GM23338 (cell line): ENCODE results near the gene CMTM2. TPM values are rescaled to one million over a fixed set of nuclear protein-coding genes. Genes with fewer than 3 reads are reported as not detected.
A peak's percentile ranks its signal among the peaks of the same experiment; 100 is the strongest.
"Not testable (repeated sequence)": the region's sequence is repeated elsewhere in the genome, so short reads cannot be mapped to it uniquely, and the experiment has no call there.

Source experiments
- ATAC-seq: fragments of 200-7000 bp; cut with Tn5 transposase; 3 replicates; pipeline ENCODE4 v1.9.1; 2020
- DNase-seq: peaks from one replicate; pipeline ENCODE4 v3.0.0-alpha.2; 2015; ENCODE audit warnings: low spot score
- H2AFZ ChIP-seq: fragments of 200-600 bp; sonication (generic); 2 replicates; pipeline ENCODE4 v1.8.0; 2016; ENCODE audit warnings: antibody characterized with exemption, mild to moderate bottlenecking, moderate library complexity
- H3F3A ChIP-seq: fragments of 200-600 bp; sonication (generic); replicated peaks from 2 replicates; pipeline ENCODE4 v1.8.0; 2017; ENCODE audit warnings: antibody characterized with exemption, mixed run types, low read depth
- H3K27ac ChIP-seq: fragments of 200-600 bp; sonication (generic); 2 replicates; pipeline ENCODE4 v1.6.1; 2016; ENCODE audit warnings: low read depth
- H3K27me3 ChIP-seq: fragments of 200-600 bp; sonication (generic); 2 replicates; pipeline ENCODE4 v1.8.0; 2016; ENCODE audit warnings: mild to moderate bottlenecking, mixed run types, moderate library complexity; ENCODE audit not compliant: insufficient read depth
- H3K36me3 ChIP-seq: fragments of 200-600 bp; sonication (generic); 2 replicates; pipeline ENCODE4 v1.8.0; 2016; ENCODE audit warnings: mild to moderate bottlenecking; ENCODE audit not compliant: insufficient read depth
- H3K4me1 ChIP-seq: fragments of 200-600 bp; sonication (generic); 2 replicates; pipeline ENCODE4 v1.8.0; 2016; ENCODE audit warnings: mild to moderate bottlenecking, moderate library complexity; ENCODE audit not compliant: insufficient read depth
- H3K4me2 ChIP-seq: fragments of 200-600 bp; sonication (generic); 2 replicates; pipeline ENCODE4 v1.7.1; 2017; ENCODE audit warnings: mixed run types
- H3K4me3 ChIP-seq: fragments of 200-600 bp; sonication (generic); 2 replicates; pipeline ENCODE4 v1.6.1; 2016; ENCODE audit warnings: mixed run types
- H3K79me2 ChIP-seq: fragments of 200-600 bp; sonication (generic); replicated peaks from 2 replicates; pipeline ENCODE4 v1.8.0; 2017; ENCODE audit warnings: mild to moderate bottlenecking; ENCODE audit not compliant: insufficient read depth
- H3K9me2 ChIP-seq: fragments of 200-600 bp; sonication (generic); 2 replicates; pipeline ENCODE4 v1.8.0; 2017; ENCODE audit not compliant: insufficient read depth
- H4K20me1 ChIP-seq: fragments of 200-600 bp; sonication (generic); replicated peaks from 2 replicates; pipeline ENCODE4 v1.8.0; 2017; ENCODE audit warnings: mild to moderate bottlenecking; ENCODE audit not compliant: insufficient read depth
- H3K27ac Mint-ChIP-seq: 2 replicates; pipeline ENCODE4 v1.8.0; 2020; ENCODE audit warnings: inconsistent platforms, mild to moderate bottlenecking, moderate library complexity, mixed read lengths
- H3K27me3 Mint-ChIP-seq: 3 replicates; pipeline ENCODE4 v1.8.0; 2022; ENCODE audit warnings: low read depth, mild to moderate bottlenecking, moderate library complexity, mixed read lengths, inconsistent platforms; ENCODE audit not compliant: insufficient read depth, poor library complexity
- H3K36me3 Mint-ChIP-seq: 3 replicates; pipeline ENCODE4 v1.8.0; 2021; ENCODE audit warnings: low read depth, mild to moderate bottlenecking, inconsistent platforms, moderate library complexity, mixed read lengths
- H3K4me1 Mint-ChIP-seq: 3 replicates; pipeline ENCODE4 v1.8.0; 2020; ENCODE audit warnings: mild to moderate bottlenecking, inconsistent platforms, mixed read lengths
- H3K4me3 Mint-ChIP-seq: 3 replicates; pipeline ENCODE4 v1.8.0; 2021; ENCODE audit warnings: moderate library complexity, mild to moderate bottlenecking, inconsistent platforms, mixed read lengths
- H3K9me3 Mint-ChIP-seq: 3 replicates; pipeline ENCODE4 v1.8.0; 2020; ENCODE audit warnings: moderate library complexity, mild to moderate bottlenecking, inconsistent platforms, mixed read lengths
- EZH2 ChIP-seq: fragments of 200-600 bp; sonication (generic); IDR thresholded peaks from one replicate; pipeline ENCODE4 v1.8.0; 2017; ENCODE audit warnings: antibody characterized with exemption, mild to moderate bottlenecking, low read depth; ENCODE audit not compliant: unreplicated experiment
- EZH2phosphoT487 ChIP-seq: fragments of 200-600 bp; sonication (generic); IDR thresholded peaks from one replicate; pipeline ENCODE4 v1.8.1; 2018; ENCODE audit warnings: antibody characterized with exemption; ENCODE audit not compliant: unreplicated experiment
- JUNB ChIP-seq: IDR thresholded peaks from one replicate; pipeline ENCODE4 v1.6.1; 2016; ENCODE audit warnings: antibody characterized with exemption; ENCODE audit not compliant: unreplicated experiment
- POLR2AphosphoS5 ChIP-seq: IDR thresholded peaks from 2 replicates; pipeline ENCODE4 v1.6.1; 2016; ENCODE audit warnings: antibody characterized with exemption, low read depth
- STAT1 ChIP-seq: IDR thresholded peaks from one replicate; pipeline ENCODE4 v1.6.1; 2016; ENCODE audit warnings: antibody characterized with exemption; ENCODE audit not compliant: unreplicated experiment
- ZNF114 ChIP-seq: fragments of 250-450 bp; sonication (Bioruptor Pico); IDR thresholded peaks from 2 replicates; pipeline ENCODE4 v1.5.0; 2020; ENCODE audit warnings: mild to moderate bottlenecking, moderate library complexity
- ZNF331 ChIP-seq: fragments of 250-450 bp; sonication (Bioruptor Pico); IDR thresholded peaks from 2 replicates; pipeline ENCODE4 v1.5.0; 2020; ENCODE audit warnings: low read depth, mild to moderate bottlenecking, moderate library complexity
- polyA plus RNA-seq: library from polyadenylated mRNA; unstranded; fragments of >200 nt; fragmentation: Nextera tagmentation; extraction: Ambion mirVana; gene quantifications from 2 replicates; pipeline ENCODE4 v1.2.1, GENCODE V29; 2016
- total RNA-seq: library from RNA; depleted of rRNA; stranded (reverse); fragments of >200 nt; shearing (Covaris generic); gene quantifications from 2 replicates; pipeline ENCODE4 v1.2.3, GENCODE V29; 2014
- TF ChIP-seq, protein P1 (sequence below): fragments of 250-450 bp; sonication (Bioruptor Pico); IDR thresholded peaks from 2 replicates; pipeline ENCODE4 v1.5.0; 2020; ENCODE audit warnings: mild to moderate bottlenecking, moderate library complexity
- TF ChIP-seq, protein P2 (sequence below), 2 experiments: fragments of 200-600 bp in 1 of 2; sonication (generic) in 1 of 2; conservative IDR thresholded peaks; 2 replicates each; pipeline versions ENCODE4 v1.5.1 to v1.6.1; 2016 to 2017; ENCODE audit warnings: antibody characterized with exemption in 2 of 2, low read depth in 2 of 2, mild to moderate bottlenecking in 2 of 2, moderate library complexity in 1 of 2

Gene CMTM2
- total and polyA plus RNA-seq, 2 experiments from 2014 or later = not detected

DNA sequence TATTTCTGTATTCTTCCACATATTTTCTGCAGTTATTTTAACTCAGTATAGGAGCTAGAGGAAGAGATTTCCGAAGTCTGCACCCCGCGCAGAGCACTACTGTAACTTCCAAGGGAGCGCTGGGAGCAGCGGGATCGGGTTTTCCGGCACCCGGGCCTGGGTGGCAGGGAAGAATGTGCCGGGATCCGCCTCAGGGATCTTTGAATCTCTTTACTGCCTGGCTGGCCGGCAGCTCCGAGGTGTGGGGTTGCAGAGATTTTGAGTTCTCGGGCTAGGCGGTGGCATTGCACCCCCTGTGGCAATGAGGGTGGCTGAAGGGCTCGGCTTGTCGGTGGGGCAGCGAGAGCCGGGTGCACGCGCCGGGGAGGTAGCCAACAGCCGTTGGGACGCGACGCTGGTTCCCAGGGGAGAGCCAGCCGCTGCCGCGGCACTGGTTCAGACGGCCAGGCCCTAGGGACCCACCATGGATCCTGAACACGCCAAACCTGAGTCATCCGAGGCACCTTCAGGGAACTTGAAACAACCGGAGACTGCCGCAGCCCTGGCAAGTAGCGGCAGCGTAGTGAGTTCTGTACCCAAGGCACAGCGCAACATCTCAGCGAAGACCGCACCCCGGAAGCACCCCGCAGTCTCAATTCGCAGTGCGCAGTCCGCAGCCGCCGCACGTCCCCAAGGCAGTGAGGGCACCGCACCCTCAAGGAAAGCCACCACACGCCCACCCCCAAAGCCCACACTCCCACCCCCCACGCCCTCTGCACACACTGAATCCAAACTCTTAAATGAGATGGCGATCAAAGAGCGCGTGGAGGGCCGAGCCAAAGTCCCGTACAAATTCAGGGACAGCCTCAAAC is 13.0 kb upstream of the CMTM2 start, which contains the start of gene CMTM1:
Gene CMTM1 (plus strand): TSS at position 389 of the 851 bp plus-strand sequence. CDS start 75 bp downstream, at position 464.
- H3K36me3 ChIP-seq = no peaks in the 10 kb centered on the region
- no peaks in the 10 kb centered on the region for H3K27me3 ChIP-seq
- TF ChIP-seq ZNF331 (CRISPR knock-in tag) = no peak
- TF ChIP-seq EZH2 = no peak
- TF ChIP-seq, protein P1, sequence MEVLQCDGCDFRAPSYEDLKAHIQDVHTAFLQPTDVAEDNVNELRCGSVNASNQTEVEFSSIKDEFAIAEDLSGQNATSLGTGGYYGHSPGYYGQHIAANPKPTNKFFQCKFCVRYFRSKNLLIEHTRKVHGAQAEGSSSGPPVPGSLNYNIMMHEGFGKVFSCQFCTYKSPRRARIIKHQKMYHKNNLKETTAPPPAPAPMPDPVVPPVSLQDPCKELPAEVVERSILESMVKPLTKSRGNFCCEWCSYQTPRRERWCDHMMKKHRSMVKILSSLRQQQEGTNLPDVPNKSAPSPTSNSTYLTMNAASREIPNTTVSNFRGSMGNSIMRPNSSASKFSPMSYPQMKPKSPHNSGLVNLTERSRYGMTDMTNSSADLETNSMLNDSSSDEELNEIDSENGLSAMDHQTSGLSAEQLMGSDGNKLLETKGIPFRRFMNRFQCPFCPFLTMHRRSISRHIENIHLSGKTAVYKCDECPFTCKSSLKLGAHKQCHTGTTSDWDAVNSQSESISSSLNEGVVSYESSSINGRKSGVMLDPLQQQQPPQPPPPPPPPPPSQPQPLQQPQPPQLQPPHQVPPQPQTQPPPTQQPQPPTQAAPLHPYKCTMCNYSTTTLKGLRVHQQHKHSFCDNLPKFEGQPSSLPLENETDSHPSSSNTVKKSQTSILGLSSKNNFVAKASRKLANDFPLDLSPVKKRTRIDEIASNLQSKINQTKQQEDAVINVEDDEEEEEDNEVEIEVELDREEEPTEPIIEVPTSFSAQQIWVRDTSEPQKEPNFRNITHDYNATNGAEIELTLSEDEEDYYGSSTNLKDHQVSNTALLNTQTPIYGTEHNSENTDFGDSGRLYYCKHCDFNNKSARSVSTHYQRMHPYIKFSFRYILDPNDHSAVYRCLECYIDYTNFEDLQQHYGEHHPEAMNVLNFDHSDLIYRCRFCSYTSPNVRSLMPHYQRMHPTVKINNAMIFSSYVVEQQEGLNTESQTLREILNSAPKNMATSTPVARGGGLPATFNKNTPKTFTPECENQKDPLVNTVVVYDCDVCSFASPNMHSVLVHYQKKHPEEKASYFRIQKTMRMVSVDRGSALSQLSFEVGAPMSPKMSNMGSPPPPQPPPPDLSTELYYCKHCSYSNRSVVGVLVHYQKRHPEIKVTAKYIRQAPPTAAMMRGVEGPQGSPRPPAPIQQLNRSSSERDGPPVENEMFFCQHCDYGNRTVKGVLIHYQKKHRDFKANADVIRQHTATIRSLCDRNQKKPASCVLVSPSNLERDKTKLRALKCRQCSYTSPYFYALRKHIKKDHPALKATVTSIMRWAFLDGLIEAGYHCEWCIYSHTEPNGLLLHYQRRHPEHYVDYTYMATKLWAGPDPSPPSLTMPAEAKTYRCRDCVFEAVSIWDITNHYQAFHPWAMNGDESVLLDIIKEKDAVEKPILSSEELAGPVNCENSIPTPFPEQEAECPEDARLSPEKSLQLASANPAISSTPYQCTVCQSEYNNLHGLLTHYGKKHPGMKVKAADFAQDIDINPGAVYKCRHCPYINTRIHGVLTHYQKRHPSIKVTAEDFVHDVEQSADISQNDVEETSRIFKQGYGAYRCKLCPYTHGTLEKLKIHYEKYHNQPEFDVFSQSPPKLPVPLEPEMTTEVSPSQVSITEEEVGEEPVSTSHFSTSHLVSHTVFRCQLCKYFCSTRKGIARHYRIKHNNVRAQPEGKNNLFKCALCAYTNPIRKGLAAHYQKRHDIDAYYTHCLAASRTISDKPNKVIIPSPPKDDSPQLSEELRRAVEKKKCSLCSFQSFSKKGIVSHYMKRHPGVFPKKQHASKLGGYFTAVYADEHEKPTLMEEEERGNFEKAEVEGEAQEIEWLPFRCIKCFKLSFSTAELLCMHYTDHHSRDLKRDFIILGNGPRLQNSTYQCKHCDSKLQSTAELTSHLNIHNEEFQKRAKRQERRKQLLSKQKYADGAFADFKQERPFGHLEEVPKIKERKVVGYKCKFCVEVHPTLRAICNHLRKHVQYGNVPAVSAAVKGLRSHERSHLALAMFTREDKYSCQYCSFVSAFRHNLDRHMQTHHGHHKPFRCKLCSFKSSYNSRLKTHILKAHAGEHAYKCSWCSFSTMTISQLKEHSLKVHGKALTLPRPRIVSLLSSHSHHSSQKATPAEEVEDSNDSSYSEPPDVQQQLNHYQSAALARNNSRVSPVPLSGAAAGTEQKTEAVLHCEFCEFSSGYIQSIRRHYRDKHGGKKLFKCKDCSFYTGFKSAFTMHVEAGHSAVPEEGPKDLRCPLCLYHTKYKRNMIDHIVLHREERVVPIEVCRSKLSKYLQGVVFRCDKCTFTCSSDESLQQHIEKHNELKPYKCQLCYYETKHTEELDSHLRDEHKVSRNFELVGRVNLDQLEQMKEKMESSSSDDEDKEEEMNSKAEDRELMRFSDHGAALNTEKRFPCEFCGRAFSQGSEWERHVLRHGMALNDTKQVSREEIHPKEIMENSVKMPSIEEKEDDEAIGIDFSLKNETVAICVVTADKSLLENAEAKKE (CRISPR knock-in tag) = no peak
- no peak for TF ChIP-seq ZNF114 (CRISPR knock-in tag)
- TF ChIP-seq EZH2phosphoT487 = no peak
- no peak for TF ChIP-seq POLR2AphosphoS5
- no peak for TF ChIP-seq STAT1
- TF ChIP-seq JUNB = no peak
- TF ChIP-seq, protein P2, sequence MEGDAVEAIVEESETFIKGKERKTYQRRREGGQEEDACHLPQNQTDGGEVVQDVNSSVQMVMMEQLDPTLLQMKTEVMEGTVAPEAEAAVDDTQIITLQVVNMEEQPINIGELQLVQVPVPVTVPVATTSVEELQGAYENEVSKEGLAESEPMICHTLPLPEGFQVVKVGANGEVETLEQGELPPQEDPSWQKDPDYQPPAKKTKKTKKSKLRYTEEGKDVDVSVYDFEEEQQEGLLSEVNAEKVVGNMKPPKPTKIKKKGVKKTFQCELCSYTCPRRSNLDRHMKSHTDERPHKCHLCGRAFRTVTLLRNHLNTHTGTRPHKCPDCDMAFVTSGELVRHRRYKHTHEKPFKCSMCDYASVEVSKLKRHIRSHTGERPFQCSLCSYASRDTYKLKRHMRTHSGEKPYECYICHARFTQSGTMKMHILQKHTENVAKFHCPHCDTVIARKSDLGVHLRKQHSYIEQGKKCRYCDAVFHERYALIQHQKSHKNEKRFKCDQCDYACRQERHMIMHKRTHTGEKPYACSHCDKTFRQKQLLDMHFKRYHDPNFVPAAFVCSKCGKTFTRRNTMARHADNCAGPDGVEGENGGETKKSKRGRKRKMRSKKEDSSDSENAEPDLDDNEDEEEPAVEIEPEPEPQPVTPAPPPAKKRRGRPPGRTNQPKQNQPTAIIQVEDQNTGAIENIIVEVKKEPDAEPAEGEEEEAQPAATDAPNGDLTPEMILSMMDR (conservative IDR thresholded peaks at IDR 0.05; ENCODE audit: low read depth in 2 of 2) = no peak
- no peaks in the 10 kb centered on the region for H3K4me1 Mint-ChIP-seq
- no peaks in the 10 kb centered on the region for H3F3A ChIP-seq
- H3K4me2 ChIP-seq = no peak within 1 kb of the TSS
- DNase-seq (peak; percentile 53), ATAC-seq (peak; percentile 93)
- H3K9me2 ChIP-seq = no peaks in the 10 kb centered on the region
- H3K27me3 Mint-ChIP-seq = no peaks in the 10 kb centered on the region
- H4K20me1 ChIP-seq = peaks cover 7% of the 10 kb centered on the region; the same call in 1 of the 2 replicates
- H3K27ac ChIP-seq = no peak within 1 kb of the TSS
- H3K27ac Mint-ChIP-seq = no peak within 1 kb of the TSS
- H3K36me3 Mint-ChIP-seq = peaks cover 4% of the 10 kb centered on the region; the same call in 1 of the 3 replicates
- H2AFZ ChIP-seq = no peak within 1 kb of the TSS
- no peaks in the 10 kb centered on the region for H3K79me2 ChIP-seq
- H3K4me3 ChIP-seq = no peak within 1 kb of the TSS
- no peaks in the 10 kb centered on the region for H3K4me1 ChIP-seq
- no peaks in the 10 kb centered on the region for H3K9me3 Mint-ChIP-seq
- H3K4me3 Mint-ChIP-seq = no peak within 1 kb of the TSS

GRCh38 chr16:66567270-66567669 is 12.0 kb upstream of the CMTM2 start:
- H4K20me1 ChIP-seq, DNase-seq, H3K36me3 Mint-ChIP-seq, H3K79me2 ChIP-seq, H3K9me3 Mint-ChIP-seq, H3K27me3 Mint-ChIP-seq, H3F3A ChIP-seq, ATAC-seq, H3K27me3 ChIP-seq, H3K4me3 Mint-ChIP-seq, H3K27ac ChIP-seq, H3K27ac Mint-ChIP-seq, H3K4me2 ChIP-seq, H3K4me1 Mint-ChIP-seq, H3K4me3 ChIP-seq, H2AFZ ChIP-seq, H3K4me1 ChIP-seq, H3K36me3 ChIP-seq, H3K9me2 ChIP-seq: not testable (repeated sequence)
